HL-60/S4 treated with phorbol 12-myristate 13-acetate at 8.2 ng/mL for 4 days and 3 days (cell line): ENCODE measurements around the gene NSUN5.
"Not testable (repeated sequence)": the region's sequence is repeated elsewhere in the genome, so short reads cannot be mapped to it uniquely, and the experiment has no call there.

Source experiments
- in situ Hi-C: fragments of 300-500 bp; cut with MboI; formaldehyde crosslinking; loops from 2 replicates; pipeline ENCODE4 v1.15.0; 2022; ENCODE audit warnings: low sequenced_read_pairs

Gene NSUN5

DNA sequence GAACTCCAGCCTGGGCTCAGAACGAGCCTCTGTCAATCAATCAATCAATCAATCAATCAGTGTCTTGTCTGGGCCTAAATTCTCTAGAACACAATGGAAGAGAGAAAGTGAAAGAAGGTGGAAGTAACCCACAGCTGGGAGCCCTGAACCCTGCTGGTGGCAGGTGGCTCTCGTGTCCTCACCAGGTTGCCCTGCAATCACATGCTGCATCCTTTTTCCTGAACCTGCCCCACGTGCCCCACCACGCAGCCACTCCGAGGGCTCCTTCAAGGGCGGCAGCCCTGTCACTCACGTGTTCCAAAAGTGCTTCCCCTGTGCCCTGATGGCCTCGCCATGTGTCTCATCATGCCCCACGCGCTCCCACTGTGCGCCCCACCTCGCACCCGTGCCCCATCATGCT lies 18.8 kb upstream of the NSUN5 start:
- in situ Hi-C loops: not testable (repeated sequence)

DNA sequence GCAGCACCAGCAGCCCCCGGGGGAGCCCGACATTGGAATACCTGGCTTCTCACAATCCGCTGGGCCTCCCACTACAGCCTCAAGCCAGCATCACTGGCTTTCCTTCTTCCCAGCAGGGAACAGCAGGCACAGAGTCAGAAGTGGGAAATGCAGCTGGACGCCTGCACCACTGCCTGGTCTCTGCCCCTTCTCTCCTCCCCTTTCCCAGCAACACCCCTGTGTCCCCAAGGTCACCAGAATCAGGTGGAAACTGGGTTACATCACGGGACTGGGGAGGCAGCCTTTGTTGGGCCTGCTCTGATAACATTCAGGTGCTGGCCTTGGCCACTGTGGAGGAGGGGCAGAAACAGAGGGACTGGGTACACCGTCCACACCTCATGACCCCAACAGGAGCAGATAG lies 16.8 kb upstream of the NSUN5 start:
- in situ Hi-C loops: not testable (repeated sequence)

DNA sequence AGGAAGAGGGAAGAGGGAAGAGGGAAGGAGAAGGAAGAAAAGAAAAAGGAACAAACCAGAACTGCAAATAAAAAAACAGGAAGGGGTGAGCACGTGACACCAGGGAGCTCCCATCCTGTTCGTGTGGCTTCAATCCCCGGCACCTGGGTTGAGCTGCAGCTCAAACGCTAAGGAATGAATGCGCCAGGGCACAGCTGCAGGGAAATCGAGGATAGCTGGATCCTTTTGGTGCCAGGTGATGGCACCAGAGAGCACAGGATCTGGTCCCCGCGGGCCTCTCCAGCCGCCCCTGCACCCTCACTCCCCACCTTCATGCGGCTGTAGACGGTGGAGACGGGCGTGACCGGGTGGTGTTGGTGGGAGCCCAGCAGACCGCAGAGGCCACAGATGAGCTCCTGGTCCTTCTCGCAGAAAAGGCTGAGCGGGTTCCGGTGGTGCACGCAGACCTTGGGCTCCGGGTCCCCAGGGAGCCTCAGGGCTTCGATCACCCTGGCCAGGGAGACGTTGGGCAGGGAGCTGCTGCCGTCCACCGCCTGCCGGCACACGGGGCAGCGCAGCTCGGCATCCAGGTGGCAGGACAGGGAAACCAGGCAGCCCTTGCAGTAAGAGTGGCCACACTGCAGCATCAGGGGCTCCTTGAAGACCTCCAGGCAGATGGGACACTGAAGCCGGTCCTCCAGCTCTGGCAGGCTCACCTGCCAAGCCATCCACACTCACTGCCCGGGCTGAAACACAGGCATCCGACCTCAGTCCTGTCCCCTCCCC lies 15.6 kb upstream of the NSUN5 start:
- in situ Hi-C loops: not testable (repeated sequence)

GRCh38 chr7:73323434-73324080 lies 14.9 kb upstream of the NSUN5 start:
- in situ Hi-C loops: not testable (repeated sequence)

DNA sequence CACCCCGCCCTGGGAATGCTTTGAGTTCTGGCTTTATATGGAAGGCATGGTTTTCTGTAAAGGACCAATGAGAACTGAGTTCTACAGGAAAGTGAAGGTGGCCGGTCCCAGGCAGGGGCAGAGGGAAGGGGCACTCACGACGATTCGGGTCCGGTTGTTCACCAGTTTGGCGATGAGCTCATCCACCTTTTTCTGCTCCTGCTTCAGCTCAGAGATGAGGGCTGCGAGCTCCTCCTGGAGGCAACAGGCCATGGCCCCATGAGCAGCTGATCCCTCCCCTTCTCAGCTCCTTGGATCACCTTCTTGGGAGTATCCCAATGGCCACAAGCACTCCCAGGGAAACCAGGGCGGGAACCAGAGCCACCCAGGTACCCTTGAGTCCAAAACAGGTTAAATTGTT lies 11.4 kb upstream of the NSUN5 start:
- in situ Hi-C loops: not testable (repeated sequence)

DNA sequence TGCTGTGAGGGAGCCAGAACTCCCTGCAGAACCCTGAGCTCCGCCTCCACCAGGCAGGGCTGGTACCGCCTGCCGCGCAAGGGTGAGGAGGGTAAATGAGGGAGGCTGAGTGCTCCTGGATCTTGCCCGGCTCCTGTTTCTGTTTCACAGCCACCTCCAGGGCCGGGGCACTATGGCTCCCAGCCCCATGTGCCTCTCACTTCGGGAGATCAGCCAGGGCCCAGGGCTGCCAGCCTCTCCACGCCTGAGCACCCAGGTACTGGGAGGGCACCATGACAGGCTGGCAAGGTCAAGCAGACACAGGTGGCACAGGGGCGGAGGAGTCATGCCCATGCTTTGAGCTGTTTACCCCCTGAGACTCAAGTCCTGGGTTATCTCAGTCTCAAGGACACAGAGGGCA lies 10.9 kb upstream of the NSUN5 start:
- in situ Hi-C loops: not testable (repeated sequence)

GRCh38 chr7:73318656-73319204 lies 10.1 kb upstream of the NSUN5 start:
- in situ Hi-C loops: not testable (repeated sequence)

DNA sequence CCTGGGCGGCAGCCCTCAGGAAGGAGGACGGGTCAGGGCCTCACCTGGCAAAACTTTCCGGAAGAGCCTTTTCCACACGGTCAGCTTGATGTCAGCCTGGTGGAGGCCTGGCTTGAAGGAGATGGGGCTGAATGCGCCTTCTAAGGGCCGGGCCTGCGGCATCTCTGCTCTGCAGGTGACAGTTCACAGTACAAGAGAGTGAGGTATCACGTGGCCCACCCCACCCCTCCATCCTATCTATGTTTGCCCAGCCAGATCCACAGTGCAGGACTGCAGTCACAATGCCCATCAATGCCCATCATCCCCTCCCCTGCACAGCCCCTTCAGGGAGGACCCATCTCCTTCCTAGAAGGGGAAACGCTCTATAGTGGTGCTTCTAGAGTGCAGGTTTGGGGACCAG lies 7.9 kb upstream of the NSUN5 start:
- in situ Hi-C loops: no loop called here

GRCh38 chr7:73314271-73314670 lies 5.6 kb upstream of the NSUN5 start:
- in situ Hi-C loops: no loop called here

DNA sequence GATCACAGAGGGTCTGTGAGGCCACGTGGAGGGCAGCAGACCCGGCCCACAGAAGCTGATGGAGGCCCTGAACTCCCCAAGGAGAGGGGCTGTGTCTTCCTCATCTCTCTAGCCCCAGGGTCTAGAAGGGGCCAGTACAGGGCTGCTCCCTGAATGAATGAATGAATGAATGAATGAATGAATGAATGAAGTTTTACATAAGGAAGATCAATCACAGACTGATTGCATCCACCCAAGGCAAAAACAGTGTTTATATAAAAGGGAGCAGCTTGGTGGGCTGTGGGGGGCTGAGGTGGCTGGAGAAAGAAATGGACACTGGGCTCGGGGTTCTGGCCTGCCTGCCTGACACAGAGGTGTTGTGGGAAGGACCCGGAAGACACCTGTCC lies 4.9 kb upstream of the NSUN5 start:
- in situ Hi-C loops: no loop called here

- in situ Hi-C loops: no loop called here
These were observed 4.3 kb upstream of the NSUN5 start for GRCh38 chr7:73312831-73313520.

- in situ Hi-C loops: not testable (repeated sequence)
These were observed 2.8 kb upstream of the NSUN5 start for GRCh38 chr7:73311421-73311820.

DNA sequence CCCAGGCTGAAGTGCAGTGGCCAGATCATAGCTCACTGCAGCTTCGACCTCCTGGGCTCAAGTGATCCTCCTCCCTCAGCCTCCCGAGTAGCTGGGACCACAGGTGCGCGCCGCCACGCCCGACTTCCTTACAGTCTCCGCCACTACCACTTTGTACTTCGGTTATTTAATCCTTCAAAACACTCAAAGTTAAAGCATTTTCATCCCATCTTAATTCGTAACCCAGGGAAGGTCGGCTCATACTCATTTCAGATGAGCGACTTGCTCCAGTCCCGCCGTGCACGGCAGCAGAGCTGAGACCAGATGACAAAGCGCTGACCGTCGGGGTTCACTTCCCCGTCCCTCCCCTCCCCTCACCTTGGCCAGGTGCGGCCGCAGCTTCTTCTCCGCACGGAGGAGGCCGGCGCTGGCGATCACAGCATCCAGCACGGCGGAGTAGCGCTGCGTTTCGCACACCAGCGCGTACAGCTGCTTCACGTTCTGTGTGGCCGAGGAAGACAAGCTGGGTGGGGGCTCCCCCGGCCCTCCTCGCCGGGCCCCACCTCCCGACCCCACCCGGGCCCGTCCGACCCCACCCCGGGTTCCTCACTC lies 457 bp downstream of the NSUN5 start:
- in situ Hi-C loops: no loop called here

GRCh38 chr7:73307436-73307835 lies 1.2 kb downstream of the NSUN5 start:
- in situ Hi-C loops: no loop called here

DNA sequence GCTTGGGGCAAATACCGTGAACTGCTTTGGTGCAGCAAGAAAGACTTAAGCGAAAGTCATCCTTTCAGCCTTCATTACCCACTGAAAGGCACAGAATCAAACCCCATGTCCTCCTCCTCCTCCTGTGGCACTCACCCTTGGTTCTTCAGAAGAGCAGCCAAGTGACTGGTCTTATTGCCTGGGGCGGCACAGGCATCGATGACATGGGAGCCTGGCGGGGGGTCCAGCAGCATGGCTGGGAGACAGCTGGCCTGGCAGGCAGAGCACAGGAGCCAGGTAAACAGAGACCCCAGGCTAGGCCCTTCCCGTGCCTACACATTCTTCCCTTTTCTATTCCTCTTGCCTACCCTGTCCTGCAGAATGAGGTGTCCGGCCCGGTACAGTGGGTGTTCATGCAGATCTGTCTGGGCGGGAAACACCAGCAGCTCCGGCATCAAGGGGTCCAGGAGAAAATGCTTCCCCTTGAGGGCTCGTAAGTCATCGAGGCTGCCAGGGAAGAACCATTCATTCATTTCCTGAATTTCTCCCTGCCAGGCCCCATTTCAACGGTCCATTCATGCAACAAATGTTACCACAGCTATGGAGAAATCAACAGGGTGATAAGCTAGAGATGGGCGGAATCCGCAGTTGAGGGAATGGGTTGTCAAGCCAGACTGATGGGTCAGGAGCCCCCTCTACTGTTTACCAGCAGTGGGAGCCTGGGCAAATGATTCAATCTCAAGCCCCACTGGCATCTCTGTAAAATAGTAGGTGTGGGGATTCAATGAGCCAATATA lies 3.8 kb downstream of the NSUN5 start:
- in situ Hi-C loops: not testable (repeated sequence)

GRCh38 chr7:73304071-73304470 lies 4.6 kb downstream of the NSUN5 start:
- in situ Hi-C loops: no loop called here

DNA sequence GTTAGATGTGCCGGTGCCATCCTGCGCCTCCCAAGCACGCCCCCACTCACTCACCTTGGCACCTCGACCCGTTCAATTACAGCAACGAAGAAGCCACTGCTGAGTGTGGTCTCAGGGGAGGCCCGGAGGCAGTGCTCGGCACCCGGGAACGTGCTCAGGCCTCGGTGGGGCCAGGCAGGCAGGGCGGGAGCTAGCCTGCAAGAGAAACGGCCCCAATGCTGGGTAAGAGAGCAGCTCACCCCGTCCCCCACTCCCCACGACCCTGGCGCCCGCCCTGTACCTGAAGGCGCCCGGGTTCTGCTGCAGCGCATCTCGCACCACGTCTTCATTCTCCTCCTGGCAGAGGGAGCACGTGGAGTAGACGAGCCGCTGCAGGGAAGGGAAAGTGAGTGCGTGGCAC lies 5.1 kb downstream of the NSUN5 start:
- in situ Hi-C loops: no loop called here

- in situ Hi-C loops: not testable (repeated sequence)
These were observed 5.8 kb downstream of the NSUN5 start for GRCh38 chr7:73302846-73303245.

- in situ Hi-C loops: not testable (repeated sequence)
These were observed 7.5 kb downstream of the NSUN5 start for GRCh38 chr7:73301108-73301507.

GRCh38 chr7:73299812-73300211 lies 8.8 kb downstream of the NSUN5 start:
- in situ Hi-C loops: not testable (repeated sequence)

- in situ Hi-C loops: not testable (repeated sequence)
These were observed 10.9 kb downstream of the NSUN5 start for GRCh38 chr7:73297706-73298105.
